Spleen (tissue), 11 donors: ENCODE measurements around the gene SUSD6. TPM values are rescaled to one million over a fixed set of nuclear protein-coding genes. Genes with fewer than 3 reads are reported as not detected.

Experiments used
- DNase-seq: peaks from one replicate; pipeline ENCODE4 v3.0.0-alpha.2; 2020
- H3K27ac ChIP-seq, 8 donors: fragments of 200-600 bp; sonication (generic) in 7 of 8; 1 replicate in 4 of 8; 2 replicates in 4 of 8; pipeline versions ENCODE4 v1.5.0 to v1.8.0; 2016 to 2021; ENCODE audit warnings: inconsistent platforms in 4 of 8, mild to moderate bottlenecking in 4 of 8, moderate library complexity in 1 of 8
- H3K27me3 ChIP-seq, 7 donors: fragments of 200-600 bp; sonication (generic) in 6 of 7; replicated peaks in 1 of 7; 1 replicate in 4 of 7; 2 replicates in 3 of 7; pipeline versions ENCODE4 v1.5.0 to v1.8.0; 2016 to 2021; ENCODE audit warnings: inconsistent platforms in 3 of 7, mild to moderate bottlenecking in 1 of 7
- H3K36me3 ChIP-seq, 6 donors: fragments of 200-600 bp; sonication (generic) in 5 of 6; 1 replicate in 4 of 6; 2 replicates in 2 of 6; pipeline versions ENCODE4 v1.5.0 to v1.8.0; 2016 to 2021; ENCODE audit warnings: inconsistent platforms in 2 of 6
- H3K4me1 ChIP-seq, 6 donors: fragments of 200-600 bp; sonication (generic) in 5 of 6; 1 replicate in 3 of 6; 2 replicates in 3 of 6; pipeline versions ENCODE4 v1.5.0 to v1.8.0; 2016 to 2021; ENCODE audit warnings: inconsistent platforms in 3 of 6
- H3K4me3 ChIP-seq, 8 donors: fragments of 200-600 bp; sonication (generic) in 7 of 8; 1 replicate in 4 of 8; 2 replicates in 4 of 8; pipeline versions ENCODE4 v1.5.0 to v1.8.0; 2016 to 2021; ENCODE audit warnings: inconsistent platforms in 4 of 8, mild to moderate bottlenecking in 4 of 8, moderate library complexity in 2 of 8
- H3K9me3 ChIP-seq, 8 donors: fragments of 200-600 bp; sonication (generic) in 7 of 8; 1 replicate in 4 of 8; 2 replicates in 4 of 8; pipeline versions ENCODE4 v1.5.0 to v1.8.0; 2016 to 2021; ENCODE audit warnings: inconsistent platforms in 4 of 8
- POLR2A ChIP-seq, 3 donors: fragments of 450-650 bp; IDR thresholded peaks; one replicate each; pipeline ENCODE4 v1.5.1; 2017; ENCODE audit warnings: antibody characterized with exemption in 3 of 3, mild to moderate bottlenecking in 1 of 3
- POLR2AphosphoS5 ChIP-seq, 3 donors: sonication (generic); formaldehyde crosslinking; IDR thresholded peaks; one replicate each; pipeline ENCODE4 v1.5.1; 2017; ENCODE audit warnings: antibody characterized with exemption in 3 of 3
- WGBS, 5 donors: extraction: QIAGEN DNeasy Blood & Tissue Kit in 3 of 5; methylation state at CpG; one replicate each; pipeline versions ENCODE4 v1.1.5 to v1.1.7; 2013 to 2018; 5-methylcytosine and 5-hydroxymethylcytosine counted together
- intact Hi-C: fragments of 100-400 bp; cut with DNase I; formaldehyde crosslinking; loops from one replicate; pipeline ENCODE4 v1.15.0; 2023; ENCODE audit warnings: low total_unique reads
- polyA plus RNA-seq, 3 donors: library from polyadenylated mRNA; stranded (reverse); fragments of 200-250 nt; gene quantifications; one replicate each; pipeline ENCODE4 v1.2.1, GENCODE V29; 2013
- total RNA-seq, 7 donors: library from RNA; depleted of rRNA in 3 of 7; stranded (reverse); fragments of >200 nt in 3 of 7; fragmentation: NEBNext Ultra II Directional in 4 of 7; extraction: Animal tissue kit (Norgen Biotek cat#: 25700) in 4 of 7; gene quantifications; one replicate each; pipeline versions ENCODE4 v1.1.0 to v1.2.1, GENCODE V29; 2016 to 2021
- TF ChIP-seq, protein P1 (sequence below), 11 experiments: fragments of 200-600 bp in 7 of 11; fragments of 450-650 bp in 4 of 11; sonication (generic) in 4 of 11; IDR thresholded peaks in 8 of 11; conservative IDR thresholded peaks in 3 of 11; 1 replicate in 7 of 11; 2 replicates in 4 of 11; pipeline versions ENCODE4 v1.4.0 to v1.8.0; 2016 to 2021; ENCODE audit warnings: antibody characterized with exemption in 11 of 11, inconsistent platforms in 4 of 11, mild to moderate bottlenecking in 1 of 11
- donor health status: healthy with polysubstance abuse.
- donor health status: DM: no; HTN: no; CAD: no; lungs with moderate emphysema.
- donor health status: DM: no; HTN: no; CAD: no.
- donor health status: Bipolar disorder and iron deficiency.
- donor health status: healthy.
- donor health status: DM: no; HTN: no; CAD: no.
- donor health status: DM: yes; HTN: yes; CAD: no.

SUSD6 gene
- total and polyA plus RNA-seq, 10 donors: 10.7 to 120 (median 86.4) TPM

DNA sequence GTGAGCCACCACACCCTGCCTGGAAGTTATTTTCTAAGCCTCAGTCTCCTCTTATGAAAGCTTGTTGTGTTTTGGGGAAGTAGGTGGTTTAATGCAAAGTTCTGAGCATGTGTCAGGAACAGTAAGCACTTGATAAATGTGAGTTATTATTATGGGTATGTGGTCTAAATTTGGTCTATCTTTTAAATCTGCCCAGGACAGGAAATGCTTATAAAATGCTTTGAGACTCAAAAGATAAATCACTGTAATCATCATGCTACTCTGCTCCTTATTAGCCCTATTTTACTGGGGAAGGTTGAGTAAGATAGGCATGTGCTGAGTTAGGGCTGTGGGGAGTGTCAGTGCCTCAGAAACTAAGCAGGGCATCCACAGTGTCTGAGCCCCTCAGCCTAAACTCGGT, 142.5 kb downstream of the SUSD6 start:
- Histone ChIP-seq H3K4me1 (peaks cover 2 to 21% (median 10%) of the 10 kb centered on the region in 6 donors), H3K27ac (peak overlapping the region in 1 of 8 donors; percentile 4), H3K36me3 (no peaks in the 10 kb centered on the region), H3K9me3 (no peaks in the 10 kb centered on the region), H3K27me3 (no peaks in the 10 kb centered on the region), H3K4me3 (no peak overlapping the region)
- no peak for TF ChIP-seq POLR2AphosphoS5 (IDR thresholded peaks at IDR 0.05)
- TF ChIP-seq, protein P1, sequence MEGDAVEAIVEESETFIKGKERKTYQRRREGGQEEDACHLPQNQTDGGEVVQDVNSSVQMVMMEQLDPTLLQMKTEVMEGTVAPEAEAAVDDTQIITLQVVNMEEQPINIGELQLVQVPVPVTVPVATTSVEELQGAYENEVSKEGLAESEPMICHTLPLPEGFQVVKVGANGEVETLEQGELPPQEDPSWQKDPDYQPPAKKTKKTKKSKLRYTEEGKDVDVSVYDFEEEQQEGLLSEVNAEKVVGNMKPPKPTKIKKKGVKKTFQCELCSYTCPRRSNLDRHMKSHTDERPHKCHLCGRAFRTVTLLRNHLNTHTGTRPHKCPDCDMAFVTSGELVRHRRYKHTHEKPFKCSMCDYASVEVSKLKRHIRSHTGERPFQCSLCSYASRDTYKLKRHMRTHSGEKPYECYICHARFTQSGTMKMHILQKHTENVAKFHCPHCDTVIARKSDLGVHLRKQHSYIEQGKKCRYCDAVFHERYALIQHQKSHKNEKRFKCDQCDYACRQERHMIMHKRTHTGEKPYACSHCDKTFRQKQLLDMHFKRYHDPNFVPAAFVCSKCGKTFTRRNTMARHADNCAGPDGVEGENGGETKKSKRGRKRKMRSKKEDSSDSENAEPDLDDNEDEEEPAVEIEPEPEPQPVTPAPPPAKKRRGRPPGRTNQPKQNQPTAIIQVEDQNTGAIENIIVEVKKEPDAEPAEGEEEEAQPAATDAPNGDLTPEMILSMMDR (IDR thresholded peaks at IDR 0.05 in 8 of 11, conservative IDR thresholded peaks at IDR 0.05 in 3 of 11): no peak
- no peak for TF ChIP-seq POLR2A (IDR thresholded peaks at IDR 0.05)
- WGBS, 5 donors: 71 to 95% (median 83%) methylated on average over 1 of the region's 1 CpG
- no peak for DNase-seq
- intact Hi-C loops: no loop called here

DNA sequence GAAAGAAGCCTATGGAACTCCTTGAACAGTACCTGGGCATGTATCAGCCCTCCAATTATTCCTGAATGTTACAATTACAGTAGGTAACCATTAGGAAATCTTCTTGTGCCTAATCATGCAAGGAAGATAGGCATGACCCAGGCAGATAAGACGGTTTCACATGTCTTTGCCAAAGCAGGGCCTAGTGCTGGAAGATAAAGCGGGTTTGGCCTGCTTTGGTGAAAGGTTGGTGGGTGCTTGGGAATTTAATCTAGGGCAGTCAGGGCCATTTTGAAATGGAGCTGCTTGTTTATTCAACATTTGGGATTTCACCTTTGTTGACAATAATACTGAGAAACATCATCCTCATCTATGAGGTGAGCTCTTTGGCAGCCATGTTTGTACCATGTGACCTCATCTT, 143.1 kb downstream of the SUSD6 start:
- no peaks in the 10 kb centered on the region for H3K9me3 ChIP-seq
- TF ChIP-seq, protein P1 (IDR thresholded peaks at IDR 0.05 in 8 of 11, conservative IDR thresholded peaks at IDR 0.05 in 3 of 11): no peak
- no peak for TF ChIP-seq POLR2AphosphoS5 (IDR thresholded peaks at IDR 0.05)
- TF ChIP-seq POLR2A (IDR thresholded peaks at IDR 0.05): no peak
- no peaks in the 10 kb centered on the region for H3K36me3 ChIP-seq
- H3K4me3 ChIP-seq: no peak overlapping the region
- no peak overlapping the region for H3K27ac ChIP-seq
- no peak for DNase-seq
- 73 to 97% (median 94%) methylated on average over 2 of the region's 2 CpGs for WGBS, 5 donors
- no peaks in the 10 kb centered on the region for H3K27me3 ChIP-seq
- intact Hi-C loops: no loop called here
- peaks cover 2 to 21% (median 10%) of the 10 kb centered on the region in 6 donors for H3K4me1 ChIP-seq

DNA sequence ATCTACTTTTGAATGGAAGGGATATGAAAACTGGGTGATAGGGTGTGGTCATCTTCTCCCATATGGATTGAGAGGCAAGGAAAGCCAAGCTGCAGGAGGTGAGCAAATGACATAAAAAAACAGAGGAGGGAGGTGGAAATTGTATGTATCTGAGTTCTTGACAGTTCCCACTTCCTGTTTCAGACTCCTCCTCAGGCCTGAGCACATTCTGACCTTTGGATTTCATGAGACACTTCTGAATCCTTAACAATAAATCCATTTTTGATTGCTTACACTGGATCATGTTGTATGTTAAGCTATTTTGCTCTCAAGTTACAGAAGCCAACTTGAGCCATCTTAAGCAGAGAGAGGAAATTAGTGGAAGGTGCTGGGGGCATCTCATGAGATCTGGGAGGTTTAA, 143.9 kb downstream of the SUSD6 start:
- Histone ChIP-seq H3K9me3 (no peaks in the 10 kb centered on the region), H3K36me3 (no peaks in the 10 kb centered on the region), H3K27me3 (no peaks in the 10 kb centered on the region), H3K27ac (peak overlapping the region; percentile 47 to 81 (median 66)), H3K4me3 (no peak overlapping the region), H3K4me1 (peaks cover 2 to 24% (median 10%) of the 10 kb centered on the region in 6 donors)
- no peak for DNase-seq
- intact Hi-C loops: no loop called here
- no peak for TF ChIP-seq POLR2A (IDR thresholded peaks at IDR 0.05)

DNA sequence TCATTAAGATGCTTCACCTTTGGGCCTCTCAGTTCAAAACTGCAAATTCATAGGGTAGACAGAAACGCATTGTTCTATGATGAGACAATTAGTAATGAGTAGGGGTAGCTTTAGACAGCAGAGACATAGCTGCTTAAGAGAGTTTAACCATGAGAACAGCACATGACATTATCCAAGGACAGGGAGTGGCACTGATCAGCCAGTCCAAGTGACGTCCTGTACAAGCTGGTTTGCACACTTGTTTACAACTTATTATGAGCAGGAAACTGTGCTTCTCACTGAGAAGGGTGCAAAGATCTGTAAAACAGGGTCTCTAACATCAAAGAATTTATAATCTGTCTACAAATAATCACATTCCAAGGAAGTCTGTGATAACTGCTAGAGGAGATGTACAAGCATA, 144.4 kb downstream of the SUSD6 start:
- H3K36me3 ChIP-seq: no peaks in the 10 kb centered on the region
- 50 to 82% (median 70%) methylated on average over 2 of the region's 2 CpGs for WGBS, 5 donors
- peak overlapping the region; percentile 47 to 81 (median 66) for H3K27ac ChIP-seq
- TF ChIP-seq, protein P1 (IDR thresholded peaks at IDR 0.05 in 8 of 11, conservative IDR thresholded peaks at IDR 0.05 in 3 of 11): no peak
- TF ChIP-seq POLR2AphosphoS5 (IDR thresholded peaks at IDR 0.05): peak in 1 of 3 donors; percentile 31
- H3K4me1 ChIP-seq: peaks cover 2 to 29% (median 10%) of the 10 kb centered on the region in 6 donors
- no peak for DNase-seq
- no peaks in the 10 kb centered on the region for H3K9me3 ChIP-seq
- H3K27me3 ChIP-seq: no peaks in the 10 kb centered on the region
- no peak overlapping the region for H3K4me3 ChIP-seq
- intact Hi-C loops: no loop called here

DNA sequence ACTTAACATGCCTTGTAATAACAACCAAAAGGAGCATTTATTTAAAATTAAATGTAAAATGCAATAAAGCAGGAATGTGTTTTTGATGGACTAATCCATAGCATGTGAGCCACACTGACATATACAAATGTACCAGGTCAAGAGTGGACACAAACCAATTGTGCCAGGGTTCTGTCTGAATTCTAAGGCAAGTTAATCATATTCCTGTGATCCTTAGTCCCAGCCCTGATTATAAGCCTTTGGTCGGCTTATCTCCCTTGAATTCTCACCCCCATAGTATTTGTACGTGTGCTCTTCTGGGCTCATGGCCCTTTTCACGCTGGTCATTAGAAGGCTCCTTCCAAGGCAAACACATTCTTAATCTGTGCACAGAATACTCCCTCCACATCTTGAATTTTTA, 144.9 kb downstream of the SUSD6 start:
- intact Hi-C loops: no loop called here
- no peaks in the 10 kb centered on the region for H3K27me3 ChIP-seq
- peak overlapping the region in 7 of 8 donors; percentile 47 to 81 (median 69) for H3K27ac ChIP-seq
- TF ChIP-seq, protein P1 (IDR thresholded peaks at IDR 0.05 in 8 of 11, conservative IDR thresholded peaks at IDR 0.05 in 3 of 11): no peak
- TF ChIP-seq POLR2AphosphoS5 (IDR thresholded peaks at IDR 0.05) (no peak), POLR2A (IDR thresholded peaks at IDR 0.05) (no peak)
- no peaks in the 10 kb centered on the region for H3K36me3 ChIP-seq
- H3K4me1 ChIP-seq: peaks cover 2 to 33% (median 10%) of the 10 kb centered on the region in 6 donors
- WGBS, 5 donors: 80 to 96% (median 91%) methylated on average over 3 of the region's 3 CpGs
- H3K4me3 ChIP-seq: no peak overlapping the region
- no peak for DNase-seq
- H3K9me3 ChIP-seq: no peaks in the 10 kb centered on the region
